BJ (cell line): Measurements from ENCODE around the gene GULP1. TPM values are rescaled to one million over a fixed set of nuclear protein-coding genes. Genes with fewer than 3 reads are reported as not detected.
A peak's percentile ranks its signal among the peaks of the same experiment; 100 is the strongest.

Experiments
- CTCF ChIA-PET: fragments of 350-600 bp; formaldehyde crosslinking; extraction: SDS; loops from one replicate; lab custom pipeline; 2021; ENCODE audit warnings: antibody characterized with exemption, inconsistent platforms; lab: Yijun Ruan, JAX
- POLR2A ChIA-PET: fragments of 300-600 bp; sonication (Branson Sonifier 250); formaldehyde crosslinking; extraction: SDS; loops from one replicate; lab custom pipeline; 2021; ENCODE audit warnings: antibody characterized with exemption; lab: Charles Lee
- DNase-seq: peaks from one replicate; pipeline ENCODE4 v3.0.0-alpha.2; 2011; ENCODE audit warnings: low read depth
- H3K27me3 ChIP-seq: 2 replicates; pipeline ENCODE4 v1.6.0; 2011; ENCODE audit warnings: low read length; ENCODE audit not compliant: control insufficient read depth, insufficient read depth
- H3K36me3 ChIP-seq: 2 replicates; pipeline ENCODE4 v1.5.1; 2011; ENCODE audit warnings: low read length; ENCODE audit not compliant: control insufficient read depth, insufficient read depth
- H3K4me3 ChIP-seq: 2 replicates; pipeline ENCODE4 v1.5.1; 2011; ENCODE audit warnings: low read depth, mild to moderate bottlenecking, control low read depth, low read length
- CTCF ChIP-seq: IDR thresholded peaks from 2 replicates; pipeline ENCODE4 v1.5.1; 2011; ENCODE audit warnings: low read depth, mild to moderate bottlenecking, control low read depth, inconsistent platforms, low read length, moderate library complexity; ENCODE audit not compliant: insufficient read depth
- polyA plus RNA-seq: library from polyadenylated mRNA; depleted of rRNA; stranded (reverse); fragments of >200 nt; gene quantifications from 2 replicates; pipeline ENCODE4 v1.2.3, GENCODE V29; 2011

Gene GULP1
- polyA plus RNA-seq, 1 experiment = 31.0 TPM

- Histone ChIP-seq H3K27me3 (no peaks in the 10 kb centered on the region), H3K36me3 (no peaks in the 10 kb centered on the region), H3K4me3 (no peak overlapping the region)
- ChIA-PET CTCF (no interaction called here), POLR2A (no interaction called here)
- no peak for DNase-seq
- no peak for TF ChIP-seq CTCF
Observed at GRCh38 chr2:188569431-188570165, 277.9 kb downstream of the GULP1 start.

- Histone ChIP-seq H3K4me3 (no peak overlapping the region), H3K27me3 (no peaks in the 10 kb centered on the region), H3K36me3 (no peaks in the 10 kb centered on the region)
- DNase-seq = no peak
- ChIA-PET CTCF (no interaction called here), POLR2A (no interaction called here)
- TF ChIP-seq CTCF = no peak
Observed at GRCh38 chr2:188570370-188570769, 278.7 kb downstream of the GULP1 start.

GRCh38 chr2:188571543-188572303 is 280.0 kb downstream of the GULP1 start:
- POLR2A ChIA-PET = no interaction called here
- Histone ChIP-seq H3K4me3 (no peak overlapping the region), H3K27me3 (no peaks in the 10 kb centered on the region), H3K36me3 (no peaks in the 10 kb centered on the region)
- DNase-seq = no peak
- no peak for TF ChIP-seq CTCF
- CTCF ChIA-PET = interaction anchor here (1.0 to 1.6 kb wide), 2 partner anchors 405 to 412 kb away, joined by 3 read pairs; no protein-coding TSS in a partner anchor

- Histone ChIP-seq H3K4me3 (no peak overlapping the region), H3K36me3 (no peaks in the 10 kb centered on the region), H3K27me3 (no peaks in the 10 kb centered on the region)
- ChIA-PET POLR2A (no interaction called here), CTCF (interaction anchor here (1.0 to 1.6 kb wide), 2 partner anchors 404 to 411 kb away, joined by 3 read pairs; no protein-coding TSS in a partner anchor)
- no peak for TF ChIP-seq CTCF
- no peak for DNase-seq
Observed at GRCh38 chr2:188572592-188572991, 280.9 kb downstream of the GULP1 start.

- ChIA-PET CTCF (interaction anchor here (0.8 to 1.6 kb wide), 2 partner anchors 14 to 404 kb away, joined by 3 read pairs; no protein-coding TSS in a partner anchor), POLR2A (no interaction called here)
- Histone ChIP-seq H3K36me3 (no peaks in the 10 kb centered on the region), H3K27me3 (no peaks in the 10 kb centered on the region), H3K4me3 (no peak overlapping the region)
- peak; percentile 19 for DNase-seq
- no peak for TF ChIP-seq CTCF
Observed at GRCh38 chr2:188573453-188573852, 281.8 kb downstream of the GULP1 start.
